HS-5 (cell line): ENCODE measurements around the gene SKI.
"Not testable (repeated sequence)": the region's sequence is repeated elsewhere in the genome, so short reads cannot be mapped to it uniquely, and the experiment has no call there.

ENCODE experiments used
- DNase-seq: peaks from one replicate; pipeline ENCODE4 v3.0.0-alpha.2; 2012; ENCODE audit warnings: low read depth

SKI gene

GRCh38 chr1:2259668-2260402 lies 31.7 kb downstream of the SKI start:
- DNase-seq, result no peak

- DNase-seq, result not testable (repeated sequence)
Measured at GRCh38 chr1:2260470-2260869, 32.4 kb downstream of the SKI start.

- DNase-seq, result no peak
Measured at GRCh38 chr1:2260917-2261316, 32.8 kb downstream of the SKI start.

GRCh38 chr1:2261476-2262395 lies 33.6 kb downstream of the SKI start:
- not testable (repeated sequence) for DNase-seq

- no peak for DNase-seq
Measured at GRCh38 chr1:2266301-2266975, 38.3 kb downstream of the SKI start.

- no peak for DNase-seq
Measured at GRCh38 chr1:2267051-2267830, 39.1 kb downstream of the SKI start.

GRCh38 chr1:2267862-2268261 lies 39.7 kb downstream of the SKI start:
- DNase-seq, result no peak

- no peak for DNase-seq
Measured at GRCh38 chr1:2268285-2269056, 40.4 kb downstream of the SKI start.

GRCh38 chr1:2269193-2269921 lies 41.2 kb downstream of the SKI start:
- no peak for DNase-seq

- no peak for DNase-seq
Measured at GRCh38 chr1:2269922-2270259, 41.8 kb downstream of the SKI start.

- no peak for DNase-seq
Measured at GRCh38 chr1:2270260-2271100, 42.4 kb downstream of the SKI start.

GRCh38 chr1:2271211-2271721 lies 43.1 kb downstream of the SKI start:
- no peak for DNase-seq

GRCh38 chr1:2271841-2272655 lies 43.9 kb downstream of the SKI start:
- DNase-seq, result no peak

GRCh38 chr1:2272686-2273400 lies 44.7 kb downstream of the SKI start:
- DNase-seq, result no peak

GRCh38 chr1:2273401-2274090 lies 45.4 kb downstream of the SKI start:
- DNase-seq, result no peak

GRCh38 chr1:2274231-2274928 lies 46.3 kb downstream of the SKI start:
- DNase-seq, result no peak
